AG09309 (cell line): Measurements from ENCODE around the gene CWC22.

Source experiments
- DNase-seq: peaks from one replicate; pipeline ENCODE4 v3.0.0-alpha.2; 2010; ENCODE audit warnings: low read depth
- H3K4me3 ChIP-seq: 2 replicates; pipeline ENCODE4 v1.5.1; 2011; ENCODE audit warnings: mild to moderate bottlenecking, low read depth, low read length, moderate library complexity; ENCODE audit not compliant: control insufficient read depth
- TF ChIP-seq, protein P1 (sequence below): IDR thresholded peaks from 2 replicates; pipeline ENCODE4 v1.5.1; 2011; ENCODE audit warnings: mild to moderate bottlenecking, low read depth, low read length, inconsistent platforms; ENCODE audit not compliant: insufficient read depth, control insufficient read depth; ENCODE audit errors: missing control alignments

CWC22 gene

DNA sequence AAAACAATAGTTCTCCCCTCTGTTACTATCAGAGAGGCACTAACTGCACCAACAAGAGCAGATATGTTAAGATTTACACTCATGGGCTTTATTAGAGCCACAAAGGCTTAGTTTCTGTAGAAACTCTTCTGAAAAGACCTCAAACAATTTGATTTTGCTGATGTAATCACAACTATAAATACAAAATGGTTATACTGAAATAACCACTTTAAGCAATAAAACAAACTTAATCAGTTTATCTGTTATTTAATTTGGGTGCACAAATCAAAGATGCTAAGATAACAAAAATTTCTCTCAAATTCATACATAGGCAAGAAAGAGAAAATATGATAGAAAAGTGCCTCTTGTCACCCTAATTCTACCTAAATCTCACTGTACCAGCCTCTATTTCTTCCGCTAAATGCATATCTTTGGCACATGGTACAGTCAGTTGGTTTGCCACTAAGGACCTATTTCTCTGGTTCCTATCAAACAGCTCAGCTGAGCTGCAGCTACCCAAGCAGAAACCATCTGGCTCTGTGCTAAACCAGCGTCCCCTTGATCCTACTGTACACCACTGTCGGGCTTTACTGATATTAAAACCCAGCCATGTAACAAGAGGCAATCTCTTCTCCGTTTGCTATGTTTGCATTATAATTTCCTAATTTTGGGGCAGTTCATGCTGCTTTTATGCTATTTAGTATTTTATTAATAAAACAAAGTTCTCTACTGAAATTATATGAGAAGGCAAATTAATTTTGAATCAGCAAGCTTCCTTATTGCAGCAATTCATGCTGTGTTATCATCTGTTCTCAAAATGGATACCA, 60.1 kb downstream of the CWC22 start:
- H3K4me3 ChIP-seq = no peak overlapping the region
- TF ChIP-seq, protein P1, sequence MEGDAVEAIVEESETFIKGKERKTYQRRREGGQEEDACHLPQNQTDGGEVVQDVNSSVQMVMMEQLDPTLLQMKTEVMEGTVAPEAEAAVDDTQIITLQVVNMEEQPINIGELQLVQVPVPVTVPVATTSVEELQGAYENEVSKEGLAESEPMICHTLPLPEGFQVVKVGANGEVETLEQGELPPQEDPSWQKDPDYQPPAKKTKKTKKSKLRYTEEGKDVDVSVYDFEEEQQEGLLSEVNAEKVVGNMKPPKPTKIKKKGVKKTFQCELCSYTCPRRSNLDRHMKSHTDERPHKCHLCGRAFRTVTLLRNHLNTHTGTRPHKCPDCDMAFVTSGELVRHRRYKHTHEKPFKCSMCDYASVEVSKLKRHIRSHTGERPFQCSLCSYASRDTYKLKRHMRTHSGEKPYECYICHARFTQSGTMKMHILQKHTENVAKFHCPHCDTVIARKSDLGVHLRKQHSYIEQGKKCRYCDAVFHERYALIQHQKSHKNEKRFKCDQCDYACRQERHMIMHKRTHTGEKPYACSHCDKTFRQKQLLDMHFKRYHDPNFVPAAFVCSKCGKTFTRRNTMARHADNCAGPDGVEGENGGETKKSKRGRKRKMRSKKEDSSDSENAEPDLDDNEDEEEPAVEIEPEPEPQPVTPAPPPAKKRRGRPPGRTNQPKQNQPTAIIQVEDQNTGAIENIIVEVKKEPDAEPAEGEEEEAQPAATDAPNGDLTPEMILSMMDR = no peak
- DNase-seq = no peak

DNA sequence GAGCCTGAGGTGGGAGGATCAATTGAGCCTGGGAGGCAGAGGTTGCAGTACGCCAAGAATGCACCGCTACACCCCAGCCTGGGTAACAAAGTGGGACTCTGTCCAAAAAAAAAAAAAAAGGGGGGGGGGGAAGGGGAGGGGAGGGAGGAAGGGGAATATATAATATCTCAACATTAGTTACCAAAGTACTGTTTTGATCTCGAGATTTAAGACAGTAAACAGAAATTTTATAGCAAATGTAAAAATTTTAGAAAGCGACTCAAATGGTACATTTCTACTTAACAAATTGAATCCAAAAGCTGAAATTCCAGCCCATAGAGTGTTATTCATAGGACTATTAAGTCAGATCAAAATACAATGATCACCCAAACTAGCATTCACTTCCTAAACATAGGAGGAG, 60.8 kb downstream of the CWC22 start:
- TF ChIP-seq, protein P1 = no peak
- DNase-seq = no peak
- H3K4me3 ChIP-seq = no peak overlapping the region

DNA sequence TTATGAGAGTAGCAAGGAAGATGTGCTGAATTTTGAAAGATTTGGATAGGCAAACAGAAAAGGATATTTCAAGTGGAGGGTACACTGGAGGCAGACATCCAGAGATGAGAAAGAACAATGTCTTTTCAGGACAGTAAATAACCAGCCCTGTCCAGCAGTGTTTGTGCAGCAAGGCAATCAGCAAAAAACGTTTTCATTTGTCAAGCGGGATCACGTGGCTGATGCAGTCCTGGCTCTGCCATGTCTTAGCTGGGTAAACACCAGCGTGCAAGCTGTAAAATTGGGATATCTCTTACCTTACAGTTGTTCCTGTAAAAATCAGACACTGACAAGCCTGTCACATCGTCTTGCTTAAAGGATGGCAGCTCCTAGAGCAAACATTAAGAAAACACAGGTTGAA, 67.8 kb downstream of the CWC22 start:
- TF ChIP-seq, protein P1 = no peak
- no peak for DNase-seq
- H3K4me3 ChIP-seq = no peak overlapping the region

DNA sequence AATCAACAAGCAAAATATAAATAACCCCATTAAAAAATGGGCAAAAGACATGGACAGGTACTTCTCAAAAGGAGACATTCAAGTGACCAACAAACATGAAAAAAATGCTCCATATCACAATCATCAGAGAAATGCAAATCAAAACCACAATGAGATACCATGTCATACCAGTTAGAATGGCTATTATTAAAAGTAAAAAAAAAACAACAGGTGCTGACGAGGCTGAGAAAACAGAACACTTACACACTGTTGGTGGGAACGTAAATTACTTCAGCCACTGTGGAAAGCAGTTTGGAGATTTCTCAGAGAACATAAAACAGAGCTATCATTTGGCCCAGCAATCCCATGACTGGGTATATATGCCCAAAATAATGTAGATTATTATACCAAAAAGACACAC, 69.1 kb downstream of the CWC22 start:
- H3K4me3 ChIP-seq = no peak overlapping the region
- TF ChIP-seq, protein P1 = no peak
- no peak for DNase-seq

DNA sequence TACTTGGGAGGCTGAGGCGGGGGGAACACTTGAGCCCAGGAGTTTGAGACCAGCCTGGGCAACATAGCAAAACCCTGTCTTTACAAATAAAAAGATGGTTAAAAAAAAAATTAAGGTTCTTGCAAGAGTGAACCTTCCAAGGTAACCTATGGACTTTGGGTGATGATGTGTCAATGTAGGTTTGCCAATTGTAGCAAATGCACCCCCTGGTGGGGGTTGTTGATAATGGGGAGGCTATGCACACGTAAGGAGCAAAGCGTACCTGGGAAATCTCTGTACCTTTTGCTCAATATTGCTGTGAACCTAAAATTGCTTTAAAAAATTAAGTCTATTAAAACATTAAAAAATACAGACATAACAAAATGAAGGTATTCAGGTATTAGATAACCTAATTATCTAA, 70.4 kb downstream of the CWC22 start:
- TF ChIP-seq, protein P1 = peak; percentile 49
- DNase-seq = no peak
- no peak overlapping the region for H3K4me3 ChIP-seq

DNA sequence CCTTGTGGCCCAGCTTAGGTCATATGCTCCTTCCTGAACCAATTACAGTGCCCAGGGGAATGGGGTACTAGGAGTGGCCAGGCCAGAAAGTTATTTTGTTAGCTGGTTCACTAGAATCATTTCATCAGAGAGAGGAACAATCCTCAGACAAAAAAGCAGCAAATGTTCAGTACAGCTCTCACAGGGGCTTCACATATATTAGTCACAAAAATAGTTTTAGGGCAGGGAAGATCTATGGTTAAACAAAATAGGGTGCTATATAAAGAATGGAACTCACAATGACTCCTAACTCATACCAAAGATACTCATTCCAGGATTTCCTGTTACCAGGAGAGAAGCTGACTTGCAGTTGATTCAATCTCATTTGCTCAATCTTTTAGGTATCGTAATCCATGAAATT, 71.0 kb downstream of the CWC22 start:
- no peak overlapping the region for H3K4me3 ChIP-seq
- DNase-seq = no peak
- TF ChIP-seq, protein P1 = no peak
